ENCODE results near the gene LRRC4C.
"Not testable (repeated sequence)": the region's sequence is repeated elsewhere in the genome, so short reads cannot be mapped to it uniquely, and the experiment has no call there.

LRRC4C gene

DNA sequence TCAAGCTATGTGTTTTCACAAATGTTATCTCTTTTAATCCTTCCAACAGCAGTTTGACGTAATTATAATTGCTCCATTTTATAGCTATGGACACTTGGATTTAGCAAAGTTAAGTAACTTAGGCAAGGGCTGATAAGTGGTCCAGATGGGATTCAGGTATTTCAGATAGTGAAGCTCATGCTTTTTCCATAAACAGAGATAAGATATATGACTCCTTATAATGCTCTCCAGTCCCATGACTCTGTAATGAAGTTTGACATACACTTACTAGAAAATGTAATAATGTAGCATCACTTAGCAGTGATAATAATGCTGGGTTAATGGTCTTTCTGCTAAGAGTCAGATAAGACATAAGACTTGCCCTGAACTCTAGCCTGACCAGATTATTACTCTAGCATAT lies 892.1 kb downstream of the LRRC4C start:
- H3K27ac ChIP-seq = no peak overlapping the region
- no peak for DNase-seq (ENCODE audit: low spot score)
- ChIA-PET POLR2A (ENCODE audit: low non-redundant PET) (no interaction called here), CTCF (no interaction called here)
- no peak for TF ChIP-seq CTCF (conservative IDR thresholded peaks at IDR 0.05; ENCODE audit: low read depth)

DNA sequence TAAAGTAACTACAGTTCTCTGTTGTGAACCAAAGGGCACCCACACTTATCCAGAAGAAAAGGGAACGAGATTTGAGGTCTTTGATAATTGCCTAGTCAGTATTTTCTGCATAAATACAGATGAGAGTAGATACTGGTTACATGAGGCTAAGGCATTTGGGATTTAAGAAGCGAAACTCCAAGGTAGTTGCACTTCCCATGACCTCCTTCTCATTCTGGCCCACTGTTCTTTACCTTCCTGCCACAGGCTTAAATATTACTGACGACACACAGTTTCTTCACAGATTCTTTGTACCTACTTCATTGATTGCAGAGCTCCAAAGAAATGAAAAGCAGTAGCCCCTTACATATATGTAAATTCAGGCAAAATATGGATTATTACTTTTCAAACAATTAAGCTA lies 915.3 kb downstream of the LRRC4C start:
- ChIA-PET POLR2A (ENCODE audit: low non-redundant PET) (no interaction called here), CTCF (no interaction called here)
- H3K27ac ChIP-seq = no peak overlapping the region
- TF ChIP-seq CTCF (conservative IDR thresholded peaks at IDR 0.05; ENCODE audit: low read depth) = no peak
- DNase-seq (ENCODE audit: low spot score) = no peak

DNA sequence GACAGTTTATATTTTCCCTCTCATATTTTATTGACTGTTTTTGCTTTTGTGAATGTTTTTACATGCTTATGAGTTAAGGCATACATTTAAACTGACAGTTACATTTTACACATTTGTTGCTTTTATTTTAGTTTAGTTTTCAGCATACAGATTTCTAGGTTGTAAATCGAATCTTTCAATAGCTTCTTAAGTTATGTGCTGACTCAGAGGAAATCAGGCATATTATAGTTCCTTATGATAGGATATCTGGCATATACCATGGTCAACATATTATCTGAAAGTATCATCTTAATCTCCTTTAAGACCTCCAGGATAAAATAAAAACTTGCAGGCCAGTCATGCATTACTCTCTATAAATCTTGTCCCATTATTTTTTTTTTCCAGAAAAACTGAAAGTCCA lies 916.6 kb downstream of the LRRC4C start:
- TF ChIP-seq CTCF (conservative IDR thresholded peaks at IDR 0.05; ENCODE audit: low read depth) = no peak
- POLR2A ChIA-PET (ENCODE audit: low non-redundant PET) = no interaction called here
- no peak overlapping the region for H3K27ac ChIP-seq
- CTCF ChIA-PET = no interaction called here
- no peak for DNase-seq (ENCODE audit: low spot score)

DNA sequence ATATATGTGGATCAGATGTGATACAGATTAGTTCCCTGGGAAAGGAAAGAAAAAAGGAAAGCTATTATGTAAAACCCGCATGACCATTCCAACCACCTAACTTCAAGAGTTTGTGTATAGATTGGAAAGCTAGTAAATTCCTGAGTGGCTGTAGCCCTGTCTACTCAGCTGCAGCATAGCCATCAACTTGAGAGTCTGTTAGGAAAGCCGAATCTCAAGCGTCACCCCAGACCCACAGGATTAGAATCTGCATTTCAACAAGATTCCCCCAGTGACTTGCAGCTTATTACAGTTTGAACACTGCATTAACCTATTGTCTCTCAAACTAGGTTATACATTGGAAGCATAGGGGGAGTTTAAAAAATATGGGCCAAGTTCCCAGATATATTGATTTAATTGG lies 921.7 kb downstream of the LRRC4C start:
- POLR2A ChIA-PET (ENCODE audit: low non-redundant PET) = no interaction called here
- CTCF ChIA-PET = interaction anchor here (0.6 kb wide), 1 partner anchor 23 kb away, joined by 3 read pairs; no protein-coding TSS in a partner anchor

DNA sequence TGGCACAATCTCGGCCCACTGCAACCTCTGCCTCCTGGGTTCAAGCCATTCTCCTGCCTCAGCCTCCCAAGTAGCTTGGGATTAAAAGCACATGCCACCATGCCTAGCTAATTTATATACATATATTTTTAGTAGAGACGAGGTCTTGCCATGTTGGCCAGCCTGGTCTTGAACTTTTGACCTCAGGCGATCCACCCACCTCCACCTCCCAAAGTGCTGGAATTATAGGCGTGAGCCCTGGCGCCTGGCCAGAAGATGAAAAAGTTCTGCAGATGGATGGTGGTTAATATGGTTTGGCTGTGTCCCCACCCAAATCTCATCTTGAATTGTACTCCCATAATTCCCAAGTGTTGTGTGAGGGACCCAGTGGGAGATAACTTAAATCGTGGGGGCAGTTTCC lies 937.4 kb downstream of the LRRC4C start:
- CTCF ChIA-PET; DNase-seq (ENCODE audit: low spot score); POLR2A ChIA-PET (ENCODE audit: low non-redundant PET); H3K27ac ChIP-seq: not testable (repeated sequence)

More for the DNA sequence above, 921.7 kb downstream of the LRRC4C start:
- TF ChIP-seq CTCF (conservative IDR thresholded peaks at IDR 0.05; ENCODE audit: low read depth) = no peak
- no peak overlapping the region for H3K27ac ChIP-seq
- DNase-seq (ENCODE audit: low spot score) = no peak

DNA sequence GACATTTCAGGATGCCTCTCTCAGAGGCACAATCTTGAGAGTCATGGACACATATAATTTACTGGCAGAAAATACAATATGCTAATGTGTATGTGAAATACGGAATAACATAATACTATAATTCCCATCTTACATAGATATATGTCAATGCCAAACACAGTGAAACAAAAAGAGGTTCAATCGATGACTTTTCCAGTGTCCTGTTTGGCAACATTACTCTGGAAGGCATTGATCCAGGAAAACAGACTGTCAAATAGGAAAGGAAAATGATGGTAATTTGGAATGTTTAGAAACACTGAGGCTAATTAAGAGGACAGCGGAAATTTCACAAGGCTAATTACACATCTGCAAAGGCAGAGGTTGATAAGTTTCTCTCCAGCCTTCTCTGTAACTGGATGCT lies 942.3 kb downstream of the LRRC4C start:
- TF ChIP-seq CTCF (conservative IDR thresholded peaks at IDR 0.05; ENCODE audit: low read depth) = no peak
- CTCF ChIA-PET = no interaction called here
- DNase-seq (ENCODE audit: low spot score) = no peak
- POLR2A ChIA-PET (ENCODE audit: low non-redundant PET) = no interaction called here
- no peak overlapping the region for H3K27ac ChIP-seq

GRCh38 chr11:40514124-40514523 lies 945.3 kb downstream of the LRRC4C start:
- H3K27ac ChIP-seq = no peak overlapping the region
- DNase-seq (ENCODE audit: low spot score) = peak; percentile 4
- POLR2A ChIA-PET (ENCODE audit: low non-redundant PET) = no interaction called here

More at GRCh38 chr11:40514124-40514523, 945.3 kb downstream of the LRRC4C start:
- no peak for TF ChIP-seq CTCF (conservative IDR thresholded peaks at IDR 0.05; ENCODE audit: low read depth)
- CTCF ChIA-PET = interaction anchor here (0.5 to 1.0 kb wide), 2 partner anchors 24 to 97 kb away, joined by 3 to 5 read pairs; no protein-coding TSS in a partner anchor
